ENCODE data around the gene SLC27A1. TPM values are rescaled to one million over a fixed set of nuclear protein-coding genes. Genes with fewer than 3 reads are reported as not detected.
A peak's percentile ranks its signal among the peaks of the same experiment; 100 is the strongest.
"Not testable (repeated sequence)": the region's sequence is repeated elsewhere in the genome, so short reads cannot be mapped to it uniquely, and the experiment has no call there.

Gene SLC27A1
- total RNA-seq, 1 experiment from 2014 or later, result 5.3 TPM

- Histone ChIP-seq H3K27me3 (ENCODE audit: control insufficient read depth, insufficient read depth, low read length) (peaks cover 6% of the 10 kb centered on the region), H3K36me3 (replicated peaks; ENCODE audit: control insufficient read depth, insufficient read depth, low read length) (no peaks in the 10 kb centered on the region), H3K4me3 (ENCODE audit: insufficient read depth, low read depth, low read length) (no peak overlapping the region)
- no peak for DNase-seq
These were observed 72.7 kb downstream of the SLC27A1 start for GRCh38 chr19:17542793-17543582.

GRCh38 chr19:17543986-17544385 lies 73.7 kb downstream of the SLC27A1 start:
- Histone ChIP-seq H3K4me3 (ENCODE audit: insufficient read depth, low read depth, low read length) (no peak overlapping the region), H3K27me3 (ENCODE audit: control insufficient read depth, insufficient read depth, low read length) (peaks cover 1% of the 10 kb centered on the region; the same call in 1 of the 2 replicates), H3K36me3 (replicated peaks; ENCODE audit: control insufficient read depth, insufficient read depth, low read length) (no peaks in the 10 kb centered on the region)
- DNase-seq, result no peak

GRCh38 chr19:17544418-17544817 lies 74.1 kb downstream of the SLC27A1 start:
- no peaks in the 10 kb centered on the region for H3K27me3 ChIP-seq (ENCODE audit: control insufficient read depth, insufficient read depth, low read length)
- DNase-seq, result no peak
- H3K4me3 ChIP-seq (ENCODE audit: insufficient read depth, low read depth, low read length), result no peak overlapping the region
- no peaks in the 10 kb centered on the region for H3K36me3 ChIP-seq (replicated peaks; ENCODE audit: control insufficient read depth, insufficient read depth, low read length)

- DNase-seq, result no peak
- no peaks in the 10 kb centered on the region for H3K27me3 ChIP-seq (ENCODE audit: control insufficient read depth, insufficient read depth, low read length)
- H3K4me3 ChIP-seq (ENCODE audit: insufficient read depth, low read depth, low read length), result no peak overlapping the region
- H3K36me3 ChIP-seq (replicated peaks; ENCODE audit: control insufficient read depth, insufficient read depth, low read length), result no peaks in the 10 kb centered on the region
These were observed 77.8 kb downstream of the SLC27A1 start for GRCh38 chr19:17548145-17548544.

- Histone ChIP-seq H3K4me3 (ENCODE audit: insufficient read depth, low read depth, low read length) (no peak overlapping the region), H3K27me3 (ENCODE audit: control insufficient read depth, insufficient read depth, low read length) (no peaks in the 10 kb centered on the region), H3K36me3 (replicated peaks; ENCODE audit: control insufficient read depth, insufficient read depth, low read length) (no peaks in the 10 kb centered on the region)
- DNase-seq, result no peak
These were observed 78.9 kb downstream of the SLC27A1 start for GRCh38 chr19:17549085-17549740.

- Histone ChIP-seq H3K36me3 (replicated peaks; ENCODE audit: control insufficient read depth, insufficient read depth, low read length) (no peaks in the 10 kb centered on the region), H3K27me3 (ENCODE audit: control insufficient read depth, insufficient read depth, low read length) (no peaks in the 10 kb centered on the region), H3K4me3 (ENCODE audit: insufficient read depth, low read depth, low read length) (no peak overlapping the region)
- DNase-seq, result no peak
These were observed 79.8 kb downstream of the SLC27A1 start for GRCh38 chr19:17550076-17550667.

- not testable (repeated sequence) for H3K27me3 ChIP-seq (ENCODE audit: control insufficient read depth, insufficient read depth, low read length); DNase-seq; H3K36me3 ChIP-seq (replicated peaks; ENCODE audit: control insufficient read depth, insufficient read depth, low read length); H3K4me3 ChIP-seq (ENCODE audit: insufficient read depth, low read depth, low read length)
These were observed 82.4 kb downstream of the SLC27A1 start for GRCh38 chr19:17552735-17553134.

GRCh38 chr19:17553256-17553655 lies 82.9 kb downstream of the SLC27A1 start:
- Histone ChIP-seq H3K27me3 (ENCODE audit: control insufficient read depth, insufficient read depth, low read length) (no peaks in the 10 kb centered on the region), H3K36me3 (replicated peaks; ENCODE audit: control insufficient read depth, insufficient read depth, low read length) (no peaks in the 10 kb centered on the region), H3K4me3 (ENCODE audit: insufficient read depth, low read depth, low read length) (no peak overlapping the region)
- no peak for DNase-seq

- DNase-seq, result no peak
- no peaks in the 10 kb centered on the region for H3K27me3 ChIP-seq (ENCODE audit: control insufficient read depth, insufficient read depth, low read length)
- peak overlapping the region; percentile 98 for H3K4me3 ChIP-seq (ENCODE audit: insufficient read depth, low read depth, low read length)
- H3K36me3 ChIP-seq (replicated peaks; ENCODE audit: control insufficient read depth, insufficient read depth, low read length), result peaks cover 2% of the 10 kb centered on the region
These were observed 84.7 kb downstream of the SLC27A1 start for GRCh38 chr19:17554968-17555479.

- Histone ChIP-seq H3K36me3 (replicated peaks; ENCODE audit: control insufficient read depth, insufficient read depth, low read length) (peaks cover 2% of the 10 kb centered on the region), H3K4me3 (ENCODE audit: insufficient read depth, low read depth, low read length) (peak within 1 kb of the TSS; percentile 98), H3K27me3 (ENCODE audit: control insufficient read depth, insufficient read depth, low read length) (no peaks in the 10 kb centered on the region)
These were observed 85.2 kb downstream of the SLC27A1 start, which contains the start of gene COLGALT1 for GRCh38 chr19:17555480-17555928. TSS of gene COLGALT1 (plus strand) at chr19:17555649. CDS start at chr19:17555714, 65 bp downstream.

More at GRCh38 chr19:17555480-17555928, 85.2 kb downstream of the SLC27A1 start, which contains the start of gene COLGALT1:
- DNase-seq, result peak; percentile 99

Other genes with a start within 250 kb of the SLC27A1 start
- gene OCEL1, start 244.3 kb upstream of the SLC27A1 start, total RNA-seq (2014; rRNA removed; shearing (Covaris generic)), result 13.0 and 18.3 TPM in 2 replicates
- 232 and 246 TPM in 2 replicates for gene NR2F6, start 224.6 kb upstream of the SLC27A1 start, total RNA-seq (2014; rRNA removed; shearing (Covaris generic))
- gene USHBP1, start 205.8 kb upstream of the SLC27A1 start, total RNA-seq (2014; rRNA removed; shearing (Covaris generic)), result 7.5 and 13.6 TPM in 2 replicates
- gene BABAM1, start 203.1 kb upstream of the SLC27A1 start, total RNA-seq (2014; rRNA removed; shearing (Covaris generic)), result 186 and 194 TPM in 2 replicates
- 18.0 and 22.7 TPM in 2 replicates for gene ANKLE1, start 188.6 kb upstream of the SLC27A1 start, total RNA-seq (2014; rRNA removed; shearing (Covaris generic))
- gene ABHD8, start 167.1 kb upstream of the SLC27A1 start, total RNA-seq (2014; rRNA removed; shearing (Covaris generic)), result 13.6 and 15.1 TPM in 2 replicates
- gene MRPL34, start 164.7 kb upstream of the SLC27A1 start, total RNA-seq (2014; rRNA removed; shearing (Covaris generic)), result 76.7 and 121 TPM in 2 replicates
- gene DDA1, start 161.0 kb upstream of the SLC27A1 start, total RNA-seq (2014; rRNA removed; shearing (Covaris generic)), result 32.8 and 50.8 TPM in 2 replicates
- 6.9 and 7.5 TPM in 2 replicates for gene ANO8, start 135.7 kb upstream of the SLC27A1 start, total RNA-seq (2014; rRNA removed; shearing (Covaris generic))
- 63.0 and 64.9 TPM in 2 replicates for gene GTPBP3, start 133.0 kb upstream of the SLC27A1 start, total RNA-seq (2014; rRNA removed; shearing (Covaris generic))
- gene PLVAP, start 93.2 kb upstream of the SLC27A1 start, total RNA-seq (2014; rRNA removed; shearing (Covaris generic)), result not detected in 2 replicates
- gene CCDC194, start 76.3 kb upstream of the SLC27A1 start, total RNA-seq (2014; rRNA removed; shearing (Covaris generic)), result 0.42 and 1.5 TPM in 2 replicates
- 203 and 204 TPM in 2 replicates for gene BST2, start 64.9 kb upstream of the SLC27A1 start, total RNA-seq (2014; rRNA removed; shearing (Covaris generic))
- 75.1 and 91.4 TPM in 2 replicates for gene MVB12A, start 50.5 kb upstream of the SLC27A1 start, total RNA-seq (2014; rRNA removed; shearing (Covaris generic))
- not detected in 2 replicates for gene TMEM221, start 21.9 kb upstream of the SLC27A1 start, total RNA-seq (2014; rRNA removed; shearing (Covaris generic))
- gene NXNL1, start 9.6 kb upstream of the SLC27A1 start, total RNA-seq (2014; rRNA removed; shearing (Covaris generic)), result not detected in 2 replicates
- gene PGLS, start 41.1 kb downstream of the SLC27A1 start, total RNA-seq (2014; rRNA removed; shearing (Covaris generic)), result 71.0 and 73.6 TPM in 2 replicates
- 49.5 and 52.0 TPM in 2 replicates for gene COLGALT1, start 85.1 kb downstream of the SLC27A1 start, total RNA-seq (2014; rRNA removed; shearing (Covaris generic))
- gene UNC13A, start 217.8 kb downstream of the SLC27A1 start, total RNA-seq (2014; rRNA removed; shearing (Covaris generic)), result 6.6 and 8.8 TPM in 2 replicates
- 27.1 and 28.0 TPM in 2 replicates for gene MAP1S, start 249.0 kb downstream of the SLC27A1 start, total RNA-seq (2014; rRNA removed; shearing (Covaris generic))